Upper lobe of right lung (tissue), 1 donor: Measurements from ENCODE around the gene SRGAP1. TPM values are rescaled to one million over a fixed set of nuclear protein-coding genes. Genes with fewer than 3 reads are reported as not detected.

Experiments
- ATAC-seq: fragments of 200-7000 bp; cut with Tn5 transposase; one replicate; pipeline ENCODE4 v1.9.1; 2020; ENCODE audit warnings: mild to moderate bottlenecking, moderate library complexity
- DNase-seq: peaks from one replicate; pipeline ENCODE4 v3.0.0-alpha.2; 2020
- H3K27ac ChIP-seq: fragments of 200-600 bp; one replicate; pipeline ENCODE4 v1.8.0; 2022
- H3K27me3 ChIP-seq: fragments of 200-600 bp; one replicate; pipeline ENCODE4 v1.8.0; 2022; ENCODE audit warnings: mild to moderate bottlenecking
- H3K36me3 ChIP-seq: fragments of 200-600 bp; one replicate; pipeline ENCODE4 v1.8.0; 2022
- H3K4me1 ChIP-seq: fragments of 200-600 bp; one replicate; pipeline ENCODE4 v1.8.0; 2022
- H3K4me3 ChIP-seq: fragments of 200-600 bp; one replicate; pipeline ENCODE4 v1.8.0; 2022; ENCODE audit warnings: mild to moderate bottlenecking
- H3K9me3 ChIP-seq: fragments of 200-600 bp; one replicate; pipeline ENCODE4 v1.8.0; 2022
- intact Hi-C: fragments of 100-400 bp; cut with DNase I; formaldehyde crosslinking; loops from one replicate; pipeline ENCODE4 v1.11.0; 2022
- total RNA-seq: library from RNA; stranded (reverse); fragmentation: NEBNext Ultra II Directional; extraction: Animal tissue kit (Norgen Biotek cat#: 25700); gene quantifications from one replicate; pipeline ENCODE4 v1.2.1, GENCODE V29; 2021
- TF ChIP-seq, protein P1 (sequence below): fragments of 200-600 bp; IDR thresholded peaks from one replicate; pipeline ENCODE4 v1.8.0; 2022; ENCODE audit warnings: antibody characterized with exemption
- donor health status: DM: no; HTN: yes; CAD: no; lungs with severe emphysema.

The SRGAP1 gene
- total RNA-seq, 1 donor from 2014 or later, result 11.4 TPM

DNA sequence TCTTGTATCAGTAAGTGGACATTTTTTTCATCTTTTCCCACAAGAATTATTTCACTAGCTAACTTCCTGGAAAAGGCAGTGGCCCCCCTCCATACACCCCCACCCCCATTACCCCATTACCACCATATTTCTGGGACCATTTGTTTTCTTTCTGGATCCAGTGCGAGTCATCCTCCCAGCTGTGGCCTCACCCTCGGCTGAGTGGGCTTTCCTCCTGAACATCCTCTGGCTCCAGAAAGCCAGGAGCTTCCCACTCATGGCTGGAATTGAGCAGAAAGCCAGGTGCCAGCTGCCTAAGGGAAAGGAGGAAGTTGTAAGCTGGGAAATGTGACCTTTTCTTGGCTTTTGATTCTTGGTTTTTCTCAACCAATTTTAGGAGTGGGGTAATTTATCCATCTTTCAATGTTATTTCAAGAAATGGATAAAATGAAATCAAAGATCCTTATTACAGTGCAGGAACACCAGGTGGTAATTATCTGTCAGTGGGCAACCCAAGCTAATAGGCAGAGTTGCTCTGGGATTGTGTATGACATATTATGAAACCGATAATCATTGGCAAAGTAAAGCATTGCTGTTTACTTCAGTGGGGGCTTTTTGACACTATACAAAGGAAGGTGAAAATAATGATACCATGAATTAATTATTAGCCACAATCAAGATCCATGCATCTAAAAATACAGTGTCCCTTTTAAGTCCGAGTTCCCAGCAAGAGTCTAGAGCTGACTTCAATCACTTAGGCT lies 253.0 kb downstream of the SRGAP1 start:
- Histone ChIP-seq H3K27me3 (no peaks in the 10 kb centered on the region), H3K4me1 (no peaks in the 10 kb centered on the region), H3K27ac (no peak overlapping the region), H3K36me3 (no peaks in the 10 kb centered on the region), H3K9me3 (no peaks in the 10 kb centered on the region), H3K4me3 (no peak overlapping the region)
- TF ChIP-seq, protein P1, sequence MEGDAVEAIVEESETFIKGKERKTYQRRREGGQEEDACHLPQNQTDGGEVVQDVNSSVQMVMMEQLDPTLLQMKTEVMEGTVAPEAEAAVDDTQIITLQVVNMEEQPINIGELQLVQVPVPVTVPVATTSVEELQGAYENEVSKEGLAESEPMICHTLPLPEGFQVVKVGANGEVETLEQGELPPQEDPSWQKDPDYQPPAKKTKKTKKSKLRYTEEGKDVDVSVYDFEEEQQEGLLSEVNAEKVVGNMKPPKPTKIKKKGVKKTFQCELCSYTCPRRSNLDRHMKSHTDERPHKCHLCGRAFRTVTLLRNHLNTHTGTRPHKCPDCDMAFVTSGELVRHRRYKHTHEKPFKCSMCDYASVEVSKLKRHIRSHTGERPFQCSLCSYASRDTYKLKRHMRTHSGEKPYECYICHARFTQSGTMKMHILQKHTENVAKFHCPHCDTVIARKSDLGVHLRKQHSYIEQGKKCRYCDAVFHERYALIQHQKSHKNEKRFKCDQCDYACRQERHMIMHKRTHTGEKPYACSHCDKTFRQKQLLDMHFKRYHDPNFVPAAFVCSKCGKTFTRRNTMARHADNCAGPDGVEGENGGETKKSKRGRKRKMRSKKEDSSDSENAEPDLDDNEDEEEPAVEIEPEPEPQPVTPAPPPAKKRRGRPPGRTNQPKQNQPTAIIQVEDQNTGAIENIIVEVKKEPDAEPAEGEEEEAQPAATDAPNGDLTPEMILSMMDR, result no peak
- intact Hi-C loops, result no loop called here
- no peak for ATAC-seq
- no peak for DNase-seq

DNA sequence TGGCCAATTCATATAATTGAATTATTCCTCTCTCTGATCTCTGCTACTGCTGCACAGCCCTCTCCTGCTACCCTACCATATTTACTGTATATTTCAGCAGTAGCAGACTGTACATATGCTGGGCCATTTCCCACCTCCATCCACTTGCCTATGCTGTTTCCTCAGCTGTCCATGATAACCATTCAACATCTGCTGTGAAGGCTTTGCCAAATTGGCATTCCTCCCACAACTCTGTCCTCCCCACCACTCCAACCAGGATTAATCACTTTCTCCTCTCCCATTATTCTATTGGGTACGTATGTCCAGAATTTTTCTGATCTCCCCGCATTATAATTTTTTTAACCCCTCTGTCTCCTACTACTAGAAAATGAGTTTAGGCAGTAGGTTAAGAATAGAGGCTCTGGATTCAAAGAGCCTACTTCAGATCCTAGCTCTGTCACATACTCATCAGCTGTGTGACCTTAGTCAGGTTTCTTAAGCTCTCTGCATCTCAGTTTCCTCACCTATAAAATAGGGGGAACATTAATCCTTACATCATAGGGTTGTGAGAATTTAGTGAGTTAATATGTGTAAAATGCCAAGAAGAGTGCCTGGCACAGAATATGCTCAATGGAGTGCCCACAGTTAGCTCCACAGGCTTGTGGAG lies 254.3 kb downstream of the SRGAP1 start:
- ATAC-seq (no peak), DNase-seq (no peak)
- H3K27ac ChIP-seq, result no peak overlapping the region
- H3K27me3 ChIP-seq, result no peaks in the 10 kb centered on the region
- TF ChIP-seq, protein P1, result no peak
- H3K4me1 ChIP-seq, result no peaks in the 10 kb centered on the region
- no peaks in the 10 kb centered on the region for H3K9me3 ChIP-seq
- no peaks in the 10 kb centered on the region for H3K36me3 ChIP-seq
- intact Hi-C loops, result no loop called here
- H3K4me3 ChIP-seq, result no peak overlapping the region

DNA sequence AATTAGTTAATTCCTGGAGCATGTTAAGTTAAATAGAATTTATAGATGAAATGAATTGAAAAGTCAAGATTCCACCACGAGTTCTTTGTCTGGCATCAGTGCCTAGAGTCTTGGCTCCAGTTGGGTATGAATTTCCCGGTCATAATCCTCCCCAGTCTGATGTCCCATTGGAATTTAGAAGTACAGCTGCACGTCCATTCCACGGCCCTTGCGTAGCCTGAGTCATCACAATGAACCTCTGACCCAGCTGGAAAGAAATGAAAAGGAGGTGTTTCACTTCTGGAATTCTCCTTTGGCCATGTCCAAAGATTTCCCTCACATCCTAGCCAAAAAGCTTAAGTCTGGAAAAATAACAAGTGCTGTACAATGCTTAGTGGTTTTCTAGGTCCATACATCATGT lies 254.9 kb downstream of the SRGAP1 start:
- no peak for DNase-seq
- TF ChIP-seq, protein P1, result no peak
- H3K4me1 ChIP-seq, result no peaks in the 10 kb centered on the region
- no peak overlapping the region for H3K4me3 ChIP-seq
- no peak for ATAC-seq
- intact Hi-C loops, result no loop called here
- H3K36me3 ChIP-seq, result no peaks in the 10 kb centered on the region
- no peaks in the 10 kb centered on the region for H3K27me3 ChIP-seq
- no peaks in the 10 kb centered on the region for H3K9me3 ChIP-seq
- H3K27ac ChIP-seq, result no peak overlapping the region

DNA sequence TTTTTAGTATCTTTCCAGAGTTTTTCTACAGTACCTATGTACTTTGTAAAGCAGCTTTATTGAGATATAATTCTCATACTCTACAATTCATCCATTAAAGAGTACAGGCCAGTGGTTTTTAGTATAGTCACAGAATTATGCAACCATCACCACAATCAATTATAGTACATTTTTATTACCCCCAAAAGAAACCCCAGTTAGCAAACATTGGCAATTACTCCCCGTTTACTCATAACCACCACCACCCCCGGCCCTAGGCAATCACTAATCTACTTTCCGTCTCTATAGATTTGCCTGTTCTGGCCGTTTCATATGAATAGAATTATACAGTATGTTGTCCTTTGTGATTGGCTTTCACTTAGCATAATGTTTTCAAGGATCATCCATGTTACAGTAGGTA lies 257.8 kb downstream of the SRGAP1 start:
- no peaks in the 10 kb centered on the region for H3K4me1 ChIP-seq
- no peak for ATAC-seq
- no peaks in the 10 kb centered on the region for H3K9me3 ChIP-seq

GRCh38 chr12:64103825-64104740 lies 259.6 kb downstream of the SRGAP1 start:
- Histone ChIP-seq H3K4me3 (no peak overlapping the region), H3K9me3 (no peaks in the 10 kb centered on the region), H3K27me3 (no peaks in the 10 kb centered on the region), H3K27ac (no peak overlapping the region), H3K4me1 (no peaks in the 10 kb centered on the region), H3K36me3 (no peaks in the 10 kb centered on the region)
- intact Hi-C loops, result no loop called here
- no peak for DNase-seq
- TF ChIP-seq, protein P1, result no peak
- ATAC-seq, result no peak

More for the DNA sequence above, 257.8 kb downstream of the SRGAP1 start:
- Histone ChIP-seq H3K27me3 (no peaks in the 10 kb centered on the region), H3K4me3 (no peak overlapping the region), H3K36me3 (no peaks in the 10 kb centered on the region), H3K27ac (no peak overlapping the region)
- intact Hi-C loops, result no loop called here
- DNase-seq, result no peak
- TF ChIP-seq, protein P1, result no peak
